Activated CD4-positive, alpha-beta memory T cell treated with anti-CD3 and anti-CD28 coated beads, Interleukin-2, amount 10 ng/mL, durations not matched to agents 7 days and 5 days (primary cell): ENCODE data around the gene PAIP2. TPM values are rescaled to one million over a fixed set of nuclear protein-coding genes. Genes with fewer than 3 reads are reported as not detected.
A peak's percentile ranks its signal among the peaks of the same experiment; 100 is the strongest.

Experiments used
- CTCF ChIA-PET: fragments of 350-600 bp; sonication (Branson Sonifier 250); formaldehyde crosslinking; loops from one replicate; lab custom pipeline; 2021; ENCODE audit warnings: antibody characterized with exemption, inconsistent platforms; lab: Charles Lee
- POLR2A ChIA-PET: fragments of 350-600 bp; sonication (Branson Sonifier 250); formaldehyde crosslinking; loops from one replicate; lab custom pipeline; 2021; ENCODE audit warnings: antibody characterized with exemption; lab: Charles Lee
- DNase-seq: peaks from one replicate; pipeline ENCODE4 v3.0.0-alpha.2; 2020
- H3K27ac Mint-ChIP-seq: one replicate; pipeline ENCODE4 v1.8.0; 2021; ENCODE audit warnings: mild to moderate bottlenecking, mixed read lengths
- H3K27me3 Mint-ChIP-seq: one replicate; pipeline ENCODE4 v1.8.0; 2021; ENCODE audit warnings: mixed read lengths
- H3K36me3 Mint-ChIP-seq: one replicate; pipeline ENCODE4 v1.8.0; 2021; ENCODE audit warnings: low read depth, mixed read lengths
- H3K4me1 Mint-ChIP-seq: one replicate; pipeline ENCODE4 v1.8.0; 2021; ENCODE audit warnings: mixed read lengths
- H3K4me3 Mint-ChIP-seq: one replicate; pipeline ENCODE4 v1.8.0; 2021; ENCODE audit warnings: mild to moderate bottlenecking, mixed read lengths
- H3K9me3 Mint-ChIP-seq: one replicate; pipeline ENCODE4 v1.8.0; 2021; ENCODE audit warnings: mixed read lengths
- total RNA-seq, 2 experiments: library from RNA; stranded (reverse); gene quantifications; one replicate each; pipeline ENCODE4 v1.2.3, GENCODE V29; 2021

The PAIP2 gene, protein sequence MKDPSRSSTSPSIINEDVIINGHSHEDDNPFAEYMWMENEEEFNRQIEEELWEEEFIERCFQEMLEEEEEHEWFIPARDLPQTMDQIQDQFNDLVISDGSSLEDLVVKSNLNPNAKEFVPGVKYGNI
- 100 to 1,000 TPM; 127 to 130 TPM for total RNA-seq

DNA sequence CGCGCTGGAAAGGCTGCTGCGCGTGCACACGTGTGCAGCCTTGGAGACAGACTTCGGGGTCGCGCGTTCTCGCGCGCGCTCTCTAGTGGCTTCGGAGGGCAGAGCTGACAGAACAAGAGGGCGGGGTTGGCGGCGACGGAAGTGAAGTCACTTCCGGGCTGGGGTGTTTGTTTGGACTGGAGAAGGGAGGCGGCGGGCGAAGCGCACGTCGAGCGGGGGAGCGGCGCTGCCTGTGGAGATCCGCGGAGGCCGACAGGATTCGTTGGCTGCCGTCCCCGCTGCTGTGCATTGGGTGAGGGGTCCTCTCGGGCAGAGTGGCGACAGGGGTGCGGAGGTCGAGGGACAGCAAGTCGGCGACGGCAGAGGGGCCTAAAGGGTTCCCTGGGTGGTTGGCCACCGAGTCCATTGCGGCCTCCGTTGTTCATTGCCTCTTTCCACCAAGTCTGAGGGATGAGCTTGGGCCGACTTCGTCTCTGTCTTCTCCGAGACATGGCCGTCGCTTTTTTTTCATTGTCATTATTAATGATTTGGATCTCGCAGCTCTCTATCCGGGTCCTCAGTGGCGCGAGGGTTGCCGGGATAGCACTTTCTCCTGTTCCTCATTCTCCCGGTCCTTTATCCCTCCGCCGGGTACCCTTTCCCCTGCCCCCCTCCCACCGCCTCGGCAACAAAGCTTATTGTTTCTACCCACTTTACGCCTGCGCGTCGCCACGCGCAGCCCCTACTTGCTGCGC, at the start of gene PAIP2:
PAIP2 (plus strand) TSS at position 166 of the 734 bp plus-strand sequence. CDS start 21,931 bp downstream, outside the sequence.
- H3K36me3 Mint-ChIP-seq = peaks cover 27% of the 10 kb centered on the region
- H3K27ac Mint-ChIP-seq = peak within 1 kb of the TSS; percentile 99
- H3K27me3 Mint-ChIP-seq = no peaks in the 10 kb centered on the region
- no peaks in the 10 kb centered on the region for H3K9me3 Mint-ChIP-seq
- peaks cover 48% of the 10 kb centered on the region for H3K4me1 Mint-ChIP-seq
- CTCF ChIA-PET = interaction anchor here (0.6 to 3.2 kb wide), 20 partner anchors 9 to 928 kb away, joined by 3 to 23 read pairs (median 4); partner anchors contain the start of genes ETF1, MATR3 and MZB1
- peak; percentile 97 for DNase-seq
- H3K4me3 Mint-ChIP-seq = peak within 1 kb of the TSS; percentile 98
- POLR2A ChIA-PET = interaction anchor here (0.7 to 3.8 kb wide), 48 partner anchors 9 to 798 kb away, joined by 3 to 122 read pairs (median 6); partner anchors contain the start of genes ETF1, HSPA9, MATR3 and MZB1

DNA sequence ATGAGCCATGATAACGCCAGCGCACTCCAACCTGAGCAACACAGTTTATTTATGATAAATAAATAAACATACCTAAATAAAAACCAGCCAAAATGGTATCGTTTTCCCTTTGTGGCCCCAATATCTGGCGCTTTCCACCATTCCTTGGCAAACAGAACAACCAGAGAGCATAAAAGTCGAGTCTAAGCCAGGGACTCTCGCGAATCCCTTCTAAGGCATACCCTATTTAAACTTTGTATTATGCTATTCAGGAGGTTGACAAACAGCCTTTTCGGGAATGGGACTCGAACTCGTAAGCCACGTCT, 48.5 kb upstream of the PAIP2 start:
- H3K27me3 Mint-ChIP-seq = no peaks in the 10 kb centered on the region
- CTCF ChIA-PET = interaction anchor here (0.5 to 2.6 kb wide), 6 partner anchors 17 to 97 kb away, joined by 3 to 7 read pairs (median 5); partner anchors contain the start of genes MZB1 and PAIP2
- H3K27ac Mint-ChIP-seq = peak overlapping the region; percentile 98
- peak overlapping the region; percentile 95 for H3K4me3 Mint-ChIP-seq
- H3K36me3 Mint-ChIP-seq = peaks cover 22% of the 10 kb centered on the region
- peaks cover 40% of the 10 kb centered on the region for H3K4me1 Mint-ChIP-seq
- H3K9me3 Mint-ChIP-seq = no peaks in the 10 kb centered on the region
- DNase-seq = no peak
- POLR2A ChIA-PET = interaction anchor here (0.6 to 9.1 kb wide), 21 partner anchors 9 to 955 kb away, joined by 3 to 175 read pairs (median 8); partner anchors contain the start of genes ETF1, FAM53C, HSPA9 and MZB1

DNA sequence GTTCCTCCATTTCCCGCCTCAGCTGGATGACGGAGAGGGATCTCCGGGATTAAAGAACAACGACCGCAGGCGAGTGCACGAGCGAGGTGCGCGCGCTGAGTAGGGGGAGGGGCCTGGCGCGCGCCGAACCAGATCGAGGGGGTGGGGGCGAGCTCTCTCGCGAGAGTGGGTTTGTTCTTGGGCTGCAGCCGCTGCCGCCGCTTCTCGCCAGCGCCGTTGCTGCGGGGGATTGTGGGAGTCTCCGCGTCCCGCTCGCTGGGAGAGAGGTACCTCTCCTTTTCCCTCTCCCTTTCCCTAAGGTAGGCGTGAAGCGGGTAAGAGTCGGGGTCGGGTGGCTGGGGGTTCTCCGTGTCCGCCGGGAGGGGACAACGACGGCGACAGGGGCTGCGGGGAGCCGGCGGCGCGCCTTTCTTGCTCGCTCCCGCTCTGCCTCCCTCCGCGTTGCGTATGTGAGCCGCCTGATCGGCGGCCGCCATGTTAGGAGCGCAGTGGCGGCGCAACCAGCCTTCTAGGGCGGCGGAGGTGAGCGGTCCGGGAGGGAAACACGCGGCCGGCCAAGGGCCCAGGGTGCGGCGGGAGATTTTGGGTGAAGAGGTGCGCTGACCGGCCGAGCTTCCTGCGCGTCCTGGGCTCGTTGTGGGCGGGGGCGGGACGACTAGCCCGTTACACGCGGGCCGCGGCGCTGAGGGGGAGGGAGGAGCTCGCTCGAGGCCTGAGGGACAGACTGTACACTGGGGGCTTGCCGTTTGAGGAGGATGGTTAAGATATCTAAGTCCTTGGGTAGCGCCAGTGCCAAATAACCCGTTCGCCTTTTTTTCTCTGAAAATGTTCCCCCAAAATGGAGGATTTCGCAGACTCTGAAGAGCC, 47.9 kb upstream of the PAIP2 start, which contains the start of gene MATR3:
MATR3 (plus strand) TSS at position 234 of the 867 bp plus-strand sequence. CDS start 13,676 bp downstream, outside the sequence.
- Mint-ChIP-seq H3K4me1 (peaks cover 44% of the 10 kb centered on the region), H3K4me3 (peak within 1 kb of the TSS; percentile 95), H3K9me3 (no peaks in the 10 kb centered on the region), H3K27ac (peak within 1 kb of the TSS; percentile 98), H3K27me3 (no peaks in the 10 kb centered on the region), H3K36me3 (peaks cover 25% of the 10 kb centered on the region)
- ChIA-PET POLR2A (interaction anchor here (0.6 to 9.1 kb wide), 33 partner anchors 9 to 955 kb away, joined by 3 to 175 read pairs (median 4); partner anchors contain the start of genes ETF1, FAM53C, HSPA9 and MZB1), CTCF (interaction anchor here (0.5 to 2.6 kb wide), 7 partner anchors 10 to 96 kb away, joined by 3 to 7 read pairs (median 4); partner anchors contain the start of genes MZB1 and PAIP2)
- DNase-seq = peak; percentile 95

DNA sequence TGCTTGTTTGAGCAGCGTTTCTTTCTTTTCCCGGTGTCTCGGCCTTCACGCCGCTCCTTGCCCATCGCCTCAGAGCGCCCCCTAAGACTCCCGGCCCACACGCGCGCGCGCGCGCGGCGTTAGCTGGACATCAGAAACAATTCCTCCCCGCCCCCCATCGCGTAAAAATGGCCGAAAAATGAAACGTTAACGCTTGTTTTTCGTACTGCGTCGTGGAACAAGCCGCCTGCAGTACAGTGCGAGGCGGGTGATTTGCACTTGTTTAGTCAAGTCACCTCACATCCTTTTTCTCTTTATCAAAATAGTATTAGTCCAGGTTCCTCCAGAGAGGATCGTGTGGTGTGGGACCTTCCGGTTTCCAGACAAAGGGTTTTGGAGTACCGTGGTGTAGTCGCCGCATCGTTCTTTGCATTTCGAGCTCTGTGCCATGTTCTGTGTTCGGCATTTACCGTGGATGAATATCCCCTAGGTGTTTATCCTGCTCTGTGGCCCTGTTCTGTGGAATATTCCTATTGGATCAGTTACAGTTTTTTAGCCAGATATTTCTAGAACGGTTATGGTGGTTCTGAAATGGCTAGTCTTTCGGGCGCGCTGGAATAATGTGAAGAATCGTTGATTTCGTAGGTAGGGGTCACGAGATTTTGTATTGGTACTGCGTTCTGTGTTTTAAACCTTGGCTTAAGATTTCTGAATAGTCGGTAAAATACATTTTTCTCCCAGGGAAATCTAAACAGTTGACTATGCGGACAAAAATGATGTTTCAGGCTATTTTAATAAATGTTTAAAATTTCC, 47.1 kb upstream of the PAIP2 start:
- Mint-ChIP-seq H3K4me3 (peak overlapping the region; percentile 95), H3K36me3 (peaks cover 29% of the 10 kb centered on the region), H3K27me3 (no peaks in the 10 kb centered on the region), H3K4me1 (peaks cover 49% of the 10 kb centered on the region), H3K9me3 (no peaks in the 10 kb centered on the region), H3K27ac (peak overlapping the region; percentile 98)
- CTCF ChIA-PET = interaction anchor here (0.6 to 2.6 kb wide), 6 partner anchors 10 to 715 kb away, joined by 3 to 7 read pairs (median 4); partner anchors contain the start of gene MZB1
- POLR2A ChIA-PET = interaction anchor here (0.8 to 9.1 kb wide), 26 partner anchors 10 to 830 kb away, joined by 3 to 175 read pairs (median 4); partner anchors contain the start of genes ETF1, HSPA9, MZB1 and PAIP2
- peak; percentile 64 for DNase-seq

DNA sequence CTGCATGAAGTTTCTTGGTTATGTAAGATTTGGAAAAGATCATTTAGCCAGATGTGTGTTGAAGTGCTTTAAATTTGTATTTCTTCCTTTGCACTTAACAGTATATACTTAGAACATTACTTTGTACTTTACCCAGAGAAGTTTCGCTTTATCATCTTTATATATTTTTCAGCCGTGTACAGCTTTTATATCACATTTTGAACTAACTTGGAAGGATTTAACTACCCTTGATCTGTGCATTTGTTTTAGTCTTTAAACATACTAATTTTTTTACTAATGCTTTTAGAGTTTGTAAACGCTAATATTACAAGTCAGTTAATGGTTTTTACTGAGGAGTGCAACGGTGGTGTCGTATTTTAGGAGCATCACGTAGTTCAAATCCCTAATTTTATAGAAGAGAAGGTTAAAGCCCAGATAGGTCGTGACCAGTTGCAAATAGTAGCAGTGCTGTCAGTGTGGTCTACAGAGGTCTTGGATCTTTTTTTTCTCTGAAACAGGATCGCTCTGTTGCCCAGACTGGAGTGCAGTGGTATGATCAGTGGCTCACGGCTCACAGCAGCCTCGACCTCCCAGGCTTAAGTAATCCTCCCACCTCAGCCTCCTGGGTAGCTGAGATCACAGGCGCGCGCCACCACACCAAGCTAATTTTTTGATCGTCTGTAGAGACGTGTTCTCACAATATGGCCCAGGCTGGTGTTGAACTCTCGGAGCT, 46.2 kb upstream of the PAIP2 start:
- DNase-seq = no peak
- peak overlapping the region; percentile 98 for H3K27ac Mint-ChIP-seq
- H3K4me3 Mint-ChIP-seq = peak overlapping the region; percentile 95
- ChIA-PET CTCF (interaction anchor here (0.5 to 1.6 kb wide), 5 partner anchors 16 to 267 kb away, joined by 3 to 4 read pairs (median 4); no protein-coding TSS in a partner anchor), POLR2A (interaction anchor here (1.1 to 9.1 kb wide), 8 partner anchors 13 to 720 kb away, joined by 3 to 175 read pairs (median 18); partner anchors contain the start of genes HSPA9, MZB1 and PAIP2)
- H3K36me3 Mint-ChIP-seq = peaks cover 31% of the 10 kb centered on the region
- no peaks in the 10 kb centered on the region for H3K9me3 Mint-ChIP-seq
- no peaks in the 10 kb centered on the region for H3K27me3 Mint-ChIP-seq
- H3K4me1 Mint-ChIP-seq = peaks cover 55% of the 10 kb centered on the region

DNA sequence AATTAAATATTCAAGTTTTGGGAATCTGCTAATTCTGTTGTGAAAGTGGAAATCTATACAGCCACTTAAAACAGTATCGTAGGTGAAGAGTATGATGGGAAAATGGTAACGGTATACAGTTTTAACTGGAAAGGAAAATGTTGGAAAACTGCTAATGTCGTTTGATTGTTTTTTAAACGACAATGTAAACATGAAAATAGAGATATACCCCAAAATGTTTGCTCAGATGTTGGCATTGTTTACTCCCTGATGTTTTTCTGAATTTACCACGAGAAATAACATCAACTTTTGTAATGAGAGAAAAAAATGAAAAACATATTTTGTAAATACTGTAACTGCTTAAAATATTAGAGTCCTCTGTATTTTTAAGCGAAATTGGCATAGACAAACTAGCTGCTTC, 45.5 kb upstream of the PAIP2 start:
- Mint-ChIP-seq H3K36me3 (peaks cover 31% of the 10 kb centered on the region), H3K27ac (no peak overlapping the region), H3K9me3 (no peaks in the 10 kb centered on the region), H3K27me3 (no peaks in the 10 kb centered on the region), H3K4me1 (peaks cover 59% of the 10 kb centered on the region), H3K4me3 (peak overlapping the region; percentile 34)
- ChIA-PET CTCF (interaction anchor here (0.5 to 1.6 kb wide), 6 partner anchors 11 to 267 kb away, joined by 3 to 8 read pairs (median 4); no protein-coding TSS in a partner anchor), POLR2A (interaction anchor here (1.0 to 9.1 kb wide), 7 partner anchors 12 to 95 kb away, joined by 3 to 175 read pairs (median 5); partner anchors contain the start of genes MZB1 and PAIP2)
- DNase-seq = no peak

DNA sequence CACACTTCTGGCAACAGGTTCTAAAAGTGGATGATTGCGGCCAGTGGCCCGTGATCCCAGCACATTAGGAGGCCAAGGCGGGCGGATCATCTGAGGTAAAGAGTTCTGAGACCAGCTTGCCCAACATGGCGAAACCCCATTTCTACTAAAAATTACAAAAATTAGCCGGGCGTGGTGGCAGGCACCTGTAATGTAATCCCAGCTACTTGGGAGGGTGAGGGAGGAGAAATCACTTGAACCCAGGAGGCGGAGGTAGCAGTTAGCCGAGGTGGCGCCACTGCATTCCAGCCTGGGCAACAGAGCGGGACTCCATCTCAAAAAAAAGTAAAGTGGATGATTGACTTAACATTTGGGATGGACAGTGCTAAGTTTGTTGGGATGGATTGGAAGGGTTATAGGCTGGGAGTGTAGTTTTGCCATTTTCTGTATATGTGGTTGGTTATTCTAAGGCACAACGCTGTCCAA, 44.8 kb upstream of the PAIP2 start:
- no peak for DNase-seq
- Mint-ChIP-seq H3K27ac (peak overlapping the region; percentile 38), H3K9me3 (no peaks in the 10 kb centered on the region), H3K4me3 (peak overlapping the region; percentile 44), H3K36me3 (peaks cover 37% of the 10 kb centered on the region), H3K27me3 (no peaks in the 10 kb centered on the region), H3K4me1 (peaks cover 64% of the 10 kb centered on the region)
- CTCF ChIA-PET = interaction anchor here (1.6 to 1.9 kb wide), 3 partner anchors 10 to 46 kb away, joined by 4 to 9 read pairs (median 8); no protein-coding TSS in a partner anchor
- POLR2A ChIA-PET = interaction anchor here (1.0 to 9.1 kb wide), 7 partner anchors 12 to 95 kb away, joined by 3 to 175 read pairs (median 5); partner anchors contain the start of genes MZB1 and PAIP2

DNA sequence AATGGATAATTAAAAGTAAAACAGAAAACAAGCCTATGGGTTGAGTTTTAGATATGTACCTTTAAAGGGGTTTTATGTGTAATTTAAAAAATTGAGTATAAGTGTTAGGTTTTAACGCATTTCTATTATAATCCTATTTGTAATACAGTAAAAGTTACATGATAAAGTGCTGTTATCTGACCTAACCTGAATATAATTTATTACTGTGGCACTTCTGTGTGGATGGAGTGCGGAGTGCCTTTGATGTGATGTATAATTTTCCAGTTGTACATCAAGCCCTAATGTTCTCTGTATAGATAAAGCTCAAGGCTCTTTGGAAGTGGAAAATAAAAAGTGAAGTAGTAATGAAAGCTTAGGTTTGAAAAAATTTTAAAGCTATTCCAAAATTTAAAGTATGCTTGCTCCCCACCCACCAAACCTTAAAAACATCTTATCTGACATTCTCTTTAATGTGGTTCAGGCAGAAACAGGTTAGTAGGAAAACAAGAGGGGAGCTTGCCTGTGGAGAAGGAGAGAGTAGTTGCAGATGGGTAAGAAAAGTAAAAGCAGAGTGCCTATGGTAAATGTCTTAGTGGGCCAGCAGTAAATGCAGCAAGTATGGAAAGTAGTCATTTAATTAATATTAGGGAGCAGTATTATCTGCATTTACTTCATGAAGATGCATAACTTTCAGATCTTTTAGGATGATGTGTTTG, 44.1 kb upstream of the PAIP2 start:
- Mint-ChIP-seq H3K4me3 (peak overlapping the region; percentile 5), H3K27ac (peak overlapping the region; percentile 61), H3K36me3 (peaks cover 39% of the 10 kb centered on the region), H3K4me1 (peaks cover 69% of the 10 kb centered on the region), H3K27me3 (no peaks in the 10 kb centered on the region), H3K9me3 (no peaks in the 10 kb centered on the region)
- CTCF ChIA-PET = interaction anchor here (1.6 to 1.9 kb wide), 2 partner anchors 9 to 46 kb away, joined by 8 to 9 read pairs; no protein-coding TSS in a partner anchor
- POLR2A ChIA-PET = interaction anchor here (1.1 to 9.1 kb wide), 6 partner anchors 11 to 94 kb away, joined by 3 to 175 read pairs (median 10); partner anchors contain the start of genes MZB1 and PAIP2
- no peak for DNase-seq

DNA sequence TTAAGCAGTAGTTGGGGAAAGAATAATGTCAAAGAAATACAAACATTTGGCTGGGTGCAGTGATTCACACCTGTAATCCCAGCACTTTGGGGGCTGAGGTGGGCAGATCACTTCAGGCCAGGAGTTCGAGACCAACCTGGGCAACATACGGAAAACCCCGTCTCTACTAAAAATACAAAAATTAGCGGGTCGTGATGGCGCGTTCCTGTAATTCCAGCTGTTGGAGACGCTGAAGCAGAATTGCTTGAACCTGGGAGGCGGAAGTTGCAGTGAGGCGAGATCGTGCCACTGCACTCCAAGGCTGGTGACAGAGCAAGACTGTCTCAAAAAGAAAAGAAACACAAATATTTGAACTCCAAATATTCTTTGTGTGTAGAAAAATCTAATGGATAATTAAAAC, 43.4 kb upstream of the PAIP2 start:
- H3K4me1 Mint-ChIP-seq = peaks cover 73% of the 10 kb centered on the region
- peaks cover 39% of the 10 kb centered on the region for H3K36me3 Mint-ChIP-seq
- H3K27me3 Mint-ChIP-seq = no peaks in the 10 kb centered on the region
- H3K27ac Mint-ChIP-seq = peak overlapping the region; percentile 61
- POLR2A ChIA-PET = interaction anchor here (1.1 to 9.1 kb wide), 4 partner anchors 10 to 92 kb away, joined by 4 to 175 read pairs (median 90); partner anchors contain the start of genes MZB1 and PAIP2
- H3K9me3 Mint-ChIP-seq = no peaks in the 10 kb centered on the region
- no peak for DNase-seq
- CTCF ChIA-PET = interaction anchor here (1.9 kb wide), 1 partner anchor 47 kb away, joined by 9 read pairs; no protein-coding TSS in a partner anchor
- H3K4me3 Mint-ChIP-seq = peak overlapping the region; percentile 46

DNA sequence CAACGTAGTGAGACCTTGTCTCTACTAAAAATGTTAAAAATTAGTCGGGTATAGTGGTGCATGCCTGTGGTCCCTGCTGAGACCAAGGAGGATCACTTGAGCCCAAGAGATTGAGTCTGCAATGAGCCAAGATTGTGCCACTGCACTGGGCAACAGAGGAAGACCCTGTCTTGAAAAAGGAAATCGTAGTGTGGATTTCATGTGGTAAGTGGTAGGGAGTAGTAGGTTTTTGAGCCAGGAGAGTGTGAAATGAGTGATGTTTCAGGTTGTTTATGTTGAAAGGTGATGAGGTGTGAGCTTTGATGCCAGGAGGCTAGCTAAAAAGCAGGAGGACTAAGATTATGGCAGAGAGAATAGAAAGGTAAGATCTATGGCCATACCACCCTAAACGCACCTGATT, 42.2 kb upstream of the PAIP2 start:
- no peaks in the 10 kb centered on the region for H3K9me3 Mint-ChIP-seq
- H3K27ac Mint-ChIP-seq = peak overlapping the region; percentile 54
- no peak overlapping the region for H3K4me3 Mint-ChIP-seq
- ChIA-PET POLR2A (interaction anchor here (1.2 to 9.1 kb wide), 5 partner anchors 9 to 91 kb away, joined by 4 to 165 read pairs (median 8); partner anchors contain the start of genes MZB1 and PAIP2), CTCF (interaction anchor here (0.8 to 1.3 kb wide), 5 partner anchors 10 to 751 kb away, joined by 3 to 6 read pairs (median 3); partner anchors contain the start of gene SPATA24)
- no peaks in the 10 kb centered on the region for H3K27me3 Mint-ChIP-seq
- no peak for DNase-seq
- H3K4me1 Mint-ChIP-seq = peaks cover 84% of the 10 kb centered on the region
- H3K36me3 Mint-ChIP-seq = peaks cover 34% of the 10 kb centered on the region
